Trophoblast cell (in vitro differentiated cells and primary cell): ENCODE measurements around the gene PRLH.

Experiments
- DNase-seq, 2 donors: peaks; one replicate each; pipeline ENCODE4 v3.0.0-alpha.2; 2016
- H2AFZ ChIP-seq: 2 replicates; pipeline ENCODE4 v1.6.1; 2013; ENCODE audit warnings: low read length, moderate library complexity, mild to moderate bottlenecking; ENCODE audit not compliant: insufficient read depth, poor library complexity
- H2AK5ac ChIP-seq: 2 replicates; pipeline ENCODE4 v1.6.1; 2013; ENCODE audit warnings: mild to moderate bottlenecking, low read length
- H2BK120ac ChIP-seq: 2 replicates; pipeline ENCODE4 v1.6.1; 2013; ENCODE audit warnings: low read length, mild to moderate bottlenecking, moderate library complexity; ENCODE audit not compliant: insufficient read depth, poor library complexity
- H2BK12ac ChIP-seq: 2 replicates; pipeline ENCODE4 v1.6.1; 2013; ENCODE audit warnings: mild to moderate bottlenecking, low read length, moderate library complexity
- H2BK5ac ChIP-seq: 2 replicates; pipeline ENCODE4 v1.6.1; 2013; ENCODE audit warnings: low read length, low read depth, moderate library complexity, mild to moderate bottlenecking; ENCODE audit not compliant: poor library complexity
- H3K14ac ChIP-seq: 2 replicates; pipeline ENCODE4 v1.6.1; 2013; ENCODE audit warnings: mild to moderate bottlenecking, low read length
- H3K18ac ChIP-seq: 2 replicates; pipeline ENCODE4 v1.6.1; 2013; ENCODE audit warnings: mild to moderate bottlenecking, low read length
- H3K23ac ChIP-seq: 2 replicates; pipeline ENCODE4 v1.6.1; 2013; ENCODE audit warnings: low read length
- H3K27ac ChIP-seq: 2 replicates; pipeline ENCODE4 v1.5.1; 2013; ENCODE audit warnings: low read depth, mild to moderate bottlenecking, inconsistent platforms, low read length, moderate library complexity
- H3K27me3 ChIP-seq: 2 replicates; pipeline ENCODE4 v1.6.1; 2013; ENCODE audit warnings: inconsistent platforms, mild to moderate bottlenecking, low read length, moderate library complexity; ENCODE audit not compliant: insufficient read depth
- H3K36me3 ChIP-seq, 2 experiments: 1 replicate in 1 of 2; 2 replicates in 1 of 2; pipeline ENCODE4 v1.6.1; 2013; ENCODE audit warnings: low read length in 2 of 2, mild to moderate bottlenecking in 2 of 2, moderate library complexity in 1 of 2; ENCODE audit not compliant: insufficient read depth in 2 of 2, control insufficient read depth in 1 of 2
- H3K4ac ChIP-seq: 2 replicates; pipeline ENCODE4 v1.6.1; 2013; ENCODE audit warnings: low read depth, mild to moderate bottlenecking, low read length, moderate library complexity
- H3K4me1 ChIP-seq, 2 experiments: 1 replicate in 1 of 2; 2 replicates in 1 of 2; pipeline ENCODE4 v1.6.1; 2013; ENCODE audit warnings: low read length in 2 of 2, mild to moderate bottlenecking in 2 of 2, moderate library complexity in 1 of 2; ENCODE audit not compliant: insufficient read depth in 2 of 2, control insufficient read depth in 1 of 2
- H3K4me2 ChIP-seq: 2 replicates; pipeline ENCODE4 v1.6.1; 2013; ENCODE audit warnings: inconsistent platforms, mild to moderate bottlenecking, low read length, moderate library complexity
- H3K4me3 ChIP-seq: 2 replicates; pipeline ENCODE4 v1.5.1; 2013; ENCODE audit warnings: mild to moderate bottlenecking, low read depth, low read length, inconsistent platforms
- H3K79me1 ChIP-seq: one replicate; pipeline ENCODE4 v1.6.1; 2013; ENCODE audit warnings: low read length
- H3K79me2 ChIP-seq: 2 replicates; pipeline ENCODE4 v1.6.1; 2013; ENCODE audit warnings: low read length, mild to moderate bottlenecking; ENCODE audit not compliant: control insufficient read depth, insufficient read depth, poor library complexity
- H3K9ac ChIP-seq: 2 replicates; pipeline ENCODE4 v1.6.1; 2013; ENCODE audit warnings: mild to moderate bottlenecking, low read length
- H3K9me3 ChIP-seq: 2 replicates; pipeline ENCODE4 v1.6.1; 2013; ENCODE audit warnings: low read depth, mild to moderate bottlenecking, control low read depth, inconsistent platforms, low read length; ENCODE audit not compliant: insufficient read depth
- H4K12ac ChIP-seq: 2 replicates; pipeline ENCODE4 v1.6.1; 2013; ENCODE audit warnings: low read depth, mild to moderate bottlenecking, low read length, moderate library complexity
- H4K8ac ChIP-seq: 2 replicates; pipeline ENCODE4 v1.6.1; 2013; ENCODE audit warnings: low read depth, mild to moderate bottlenecking, low read length, moderate library complexity
- H4K91ac ChIP-seq: one replicate; pipeline ENCODE4 v1.6.1; 2013; ENCODE audit warnings: low read depth, mild to moderate bottlenecking, low read length, moderate library complexity
- WGBS: extraction: QIAGEN DNeasy Blood & Tissue Kit; methylation state at CpG from one replicate; pipeline ENCODE4 v1.1.7; 2013; ENCODE audit warnings: missing lambda C conversion rate; ENCODE audit not compliant: insufficient read length, insufficient coverage; ENCODE audit errors: extremely low coverage; 5-methylcytosine and 5-hydroxymethylcytosine counted together

The PRLH gene

DNA sequence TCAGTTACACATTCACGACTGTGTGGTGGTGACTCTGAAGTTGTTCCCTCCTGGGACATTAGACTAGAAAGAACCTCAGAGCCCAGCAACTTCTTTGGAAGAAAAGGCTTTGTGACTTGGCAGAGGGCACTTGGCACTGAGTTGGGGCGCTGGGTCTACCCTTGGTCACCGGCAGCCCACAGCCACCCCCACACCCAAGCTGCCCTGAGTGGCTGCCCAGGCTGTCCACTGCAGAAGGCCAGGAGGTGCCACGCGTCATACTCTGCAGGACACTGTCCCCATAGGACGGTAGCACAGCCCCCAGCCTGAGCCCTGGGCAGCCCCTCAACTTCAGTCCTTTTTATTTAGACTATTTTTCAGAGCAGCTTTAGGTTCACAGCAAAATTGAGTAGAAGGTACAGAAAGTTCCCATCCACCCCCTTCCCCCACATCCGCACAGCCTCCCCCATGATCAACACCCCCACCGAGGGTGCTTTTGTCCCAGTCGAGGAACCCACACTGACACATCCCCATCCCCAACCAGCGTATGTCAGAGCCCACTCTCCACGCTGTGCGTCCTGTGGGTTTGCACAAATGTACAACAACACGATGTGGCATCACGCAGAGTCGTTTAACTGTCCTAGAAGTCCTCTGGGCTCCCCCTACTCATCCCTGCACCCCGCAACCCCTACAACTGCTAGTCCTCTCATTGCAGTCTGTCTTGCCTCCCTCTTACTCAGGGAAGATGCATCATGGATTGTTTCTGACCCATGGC lies 1.1 kb downstream of the PRLH start:
- Histone ChIP-seq H3K27ac (no peak overlapping the region), H3K79me1 (no peaks in the 10 kb centered on the region), H3K9ac (no peak overlapping the region), H2BK120ac (no peak overlapping the region), H3K4me2 (no peak overlapping the region), H2AK5ac (no peak overlapping the region), H3K23ac (no peak overlapping the region), H3K4ac (no peak overlapping the region), H2BK5ac (no peak overlapping the region), H3K36me3 (no peaks in the 10 kb centered on the region), H3K18ac (no peak overlapping the region), H3K14ac (no peak overlapping the region), H2BK12ac (no peak overlapping the region), H4K91ac (no peak overlapping the region), H3K27me3 (no peaks in the 10 kb centered on the region), H3K4me3 (peak overlapping the region; percentile 17), H4K8ac (no peak overlapping the region), H2AFZ (no peak overlapping the region), H3K9me3 (peaks cover 2% of the 10 kb centered on the region), H3K79me2 (no peaks in the 10 kb centered on the region), H4K12ac (no peak overlapping the region), H3K4me1 (peaks cover under 1 to 2% of the 10 kb centered on the region in 2 experiments)
- WGBS, result no CpG with 5 or more reads among the region's 16 CpGs
- DNase-seq, result no peak

- no CpG with 5 or more reads among the region's 9 CpGs for WGBS
- Histone ChIP-seq H3K18ac (no peak overlapping the region), H3K27me3 (no peaks in the 10 kb centered on the region), H3K4ac (no peak overlapping the region), H3K4me2 (no peak overlapping the region), H4K91ac (no peak overlapping the region), H3K4me3 (peak overlapping the region; percentile 17), H3K4me1 (peaks cover 3 to 5% of the 10 kb centered on the region in 2 experiments), H2AFZ (no peak overlapping the region), H4K12ac (no peak overlapping the region), H4K8ac (no peak overlapping the region), H3K79me1 (no peaks in the 10 kb centered on the region), H3K14ac (no peak overlapping the region), H3K36me3 (no peaks in the 10 kb centered on the region), H2AK5ac (no peak overlapping the region), H3K9me3 (peaks cover 2% of the 10 kb centered on the region), H3K23ac (no peak overlapping the region), H3K9ac (no peak overlapping the region), H2BK5ac (no peak overlapping the region), H3K79me2 (no peaks in the 10 kb centered on the region), H2BK12ac (no peak overlapping the region), H2BK120ac (no peak overlapping the region), H3K27ac (no peak overlapping the region)
- no peak for DNase-seq
Observed at GRCh38 chr2:237568121-237568660, 1.8 kb downstream of the PRLH start.

DNA sequence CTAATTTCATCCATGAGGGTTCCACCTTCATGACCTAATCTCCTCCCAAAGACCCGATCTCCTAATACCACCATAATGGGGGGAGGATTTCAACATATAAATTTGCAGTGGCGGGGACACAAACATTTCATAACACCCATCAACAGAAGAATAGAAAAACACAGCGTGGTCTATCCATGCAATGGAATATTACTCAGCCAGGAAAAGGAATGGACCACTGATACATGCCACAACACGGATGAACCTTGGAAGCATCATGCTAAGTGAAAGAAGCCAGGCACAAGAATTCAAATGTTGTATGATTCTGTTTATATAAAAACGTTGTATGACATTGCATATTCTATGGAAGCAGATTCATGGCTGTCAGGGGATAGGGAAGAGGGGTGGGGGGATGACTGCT lies 2.7 kb downstream of the PRLH start:
- no peak overlapping the region for H4K12ac ChIP-seq
- H3K79me2 ChIP-seq, result no peaks in the 10 kb centered on the region
- no peak overlapping the region for H3K18ac ChIP-seq
- no peak overlapping the region for H2AFZ ChIP-seq
- H2BK120ac ChIP-seq, result no peak overlapping the region
- no peaks in the 10 kb centered on the region for H3K36me3 ChIP-seq
- no peak overlapping the region for H3K4me2 ChIP-seq
- no peak overlapping the region for H2AK5ac ChIP-seq
- DNase-seq, result no peak
- H2BK12ac ChIP-seq, result no peak overlapping the region
- no CpG with 5 or more reads among the region's 5 CpGs for WGBS
- H3K79me1 ChIP-seq, result no peaks in the 10 kb centered on the region
- no peak overlapping the region for H4K91ac ChIP-seq
- no peak overlapping the region for H3K4ac ChIP-seq
- H3K27ac ChIP-seq, result no peak overlapping the region
- peaks cover 2% of the 10 kb centered on the region for H3K9me3 ChIP-seq
- H3K14ac ChIP-seq, result no peak overlapping the region
- H2BK5ac ChIP-seq, result no peak overlapping the region
- H4K8ac ChIP-seq, result no peak overlapping the region
- H3K27me3 ChIP-seq, result no peaks in the 10 kb centered on the region
- H3K23ac ChIP-seq, result no peak overlapping the region
- no peak overlapping the region for H3K4me3 ChIP-seq
- H3K9ac ChIP-seq, result no peak overlapping the region
- H3K4me1 ChIP-seq, result peaks cover 3 to 5% of the 10 kb centered on the region in 2 experiments

DNA sequence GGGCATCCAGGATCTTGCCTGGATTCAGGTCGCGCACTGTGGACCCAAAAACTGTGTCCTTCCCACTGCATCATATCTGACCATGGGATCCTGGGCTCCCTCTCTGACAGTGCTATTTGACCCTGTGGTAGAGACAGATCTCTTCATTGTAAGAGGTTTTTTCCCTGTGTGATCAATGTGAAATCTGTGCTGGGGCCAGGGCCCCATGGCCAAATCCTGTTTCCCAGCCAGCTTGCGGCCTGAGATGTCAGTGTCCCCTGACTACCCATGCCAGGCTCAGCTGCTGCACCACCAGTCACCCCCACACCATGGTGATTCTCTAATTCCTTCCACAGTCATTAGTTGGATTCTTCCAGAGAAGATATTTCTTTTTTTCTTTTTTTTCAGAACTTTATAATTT lies 3.5 kb downstream of the PRLH start:
- H3K4me1 ChIP-seq, result peaks cover 4 to 5% of the 10 kb centered on the region in 2 experiments
- H2AFZ ChIP-seq, result no peak overlapping the region
- no peak overlapping the region for H2BK12ac ChIP-seq
- no peak overlapping the region for H3K4me3 ChIP-seq
- no peak for DNase-seq
- H3K9ac ChIP-seq, result no peak overlapping the region
- H2AK5ac ChIP-seq, result no peak overlapping the region
- H3K9me3 ChIP-seq, result peaks cover 2% of the 10 kb centered on the region
- H3K4ac ChIP-seq, result no peak overlapping the region
- H3K79me2 ChIP-seq, result no peaks in the 10 kb centered on the region
- H3K79me1 ChIP-seq, result no peaks in the 10 kb centered on the region
- no peak overlapping the region for H3K23ac ChIP-seq
- no peak overlapping the region for H3K18ac ChIP-seq
- no peak overlapping the region for H2BK120ac ChIP-seq
- no peaks in the 10 kb centered on the region for H3K27me3 ChIP-seq
- no CpG with 5 or more reads among the region's 3 CpGs for WGBS
- no peak overlapping the region for H3K14ac ChIP-seq
- H3K27ac ChIP-seq, result no peak overlapping the region
- no peak overlapping the region for H3K4me2 ChIP-seq
- no peak overlapping the region for H4K91ac ChIP-seq
- H2BK5ac ChIP-seq, result no peak overlapping the region
- no peak overlapping the region for H4K12ac ChIP-seq
- no peaks in the 10 kb centered on the region for H3K36me3 ChIP-seq
- H4K8ac ChIP-seq, result no peak overlapping the region
